Daoy (cell line): ENCODE measurements around the gene RBM48. TPM values are rescaled to one million over a fixed set of nuclear protein-coding genes. Genes with fewer than 3 reads are reported as not detected.
"Not testable (repeated sequence)": the region's sequence is repeated elsewhere in the genome, so short reads cannot be mapped to it uniquely, and the experiment has no call there.

Experiments
- DNase-seq: peaks from one replicate; pipeline ENCODE4 v3.0.0-alpha.2; 2015; ENCODE audit warnings: low read depth
- total RNA-seq: library from RNA; depleted of rRNA; stranded (reverse); fragments of >200 nt; shearing (Covaris generic); gene quantifications from 2 replicates; pipeline ENCODE4 v1.2.3, GENCODE V29; 2014; rRNA removed

Gene RBM48
- total RNA-seq = 5.4 and 7.5 TPM in 2 replicates

GRCh38 chr7:92528188-92528957 lies at the start of gene RBM48, which contains the start of gene PEX1:
Gene RBM48 (plus strand): TSS chr7:92528795. CDS start chr7:92528814, 19 bp downstream.
Gene PEX1 (minus strand): TSS chr7:92528520. CDS start chr7:92528435, 85 bp downstream.
- peak; percentile 99 for DNase-seq

- DNase-seq = not testable (repeated sequence)
Observed at GRCh38 chr7:92479146-92479545, 49.4 kb upstream of the RBM48 start.

DNA sequence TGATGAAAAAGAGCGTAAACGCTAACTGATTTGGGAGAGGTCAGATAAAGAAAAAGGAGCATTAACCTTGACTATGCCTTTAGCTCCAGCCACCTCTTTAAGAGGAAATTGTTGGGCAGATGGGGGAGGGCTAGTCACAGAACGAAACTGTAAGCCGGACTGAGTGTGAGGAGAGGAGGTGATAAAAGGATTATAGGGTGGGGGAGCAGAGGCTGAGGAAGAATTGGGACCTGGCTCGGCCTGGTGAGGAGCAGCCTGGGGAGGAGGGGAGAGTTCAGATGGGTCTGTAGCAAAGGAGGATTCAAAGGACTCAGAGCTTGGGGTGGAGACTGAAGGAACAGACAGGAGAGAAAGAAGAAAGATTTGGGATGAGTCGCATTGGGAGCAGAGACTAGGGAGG lies 45.0 kb upstream of the RBM48 start:
- not testable (repeated sequence) for DNase-seq

GRCh38 chr7:92484226-92484625 lies 44.4 kb upstream of the RBM48 start:
- not testable (repeated sequence) for DNase-seq

DNA sequence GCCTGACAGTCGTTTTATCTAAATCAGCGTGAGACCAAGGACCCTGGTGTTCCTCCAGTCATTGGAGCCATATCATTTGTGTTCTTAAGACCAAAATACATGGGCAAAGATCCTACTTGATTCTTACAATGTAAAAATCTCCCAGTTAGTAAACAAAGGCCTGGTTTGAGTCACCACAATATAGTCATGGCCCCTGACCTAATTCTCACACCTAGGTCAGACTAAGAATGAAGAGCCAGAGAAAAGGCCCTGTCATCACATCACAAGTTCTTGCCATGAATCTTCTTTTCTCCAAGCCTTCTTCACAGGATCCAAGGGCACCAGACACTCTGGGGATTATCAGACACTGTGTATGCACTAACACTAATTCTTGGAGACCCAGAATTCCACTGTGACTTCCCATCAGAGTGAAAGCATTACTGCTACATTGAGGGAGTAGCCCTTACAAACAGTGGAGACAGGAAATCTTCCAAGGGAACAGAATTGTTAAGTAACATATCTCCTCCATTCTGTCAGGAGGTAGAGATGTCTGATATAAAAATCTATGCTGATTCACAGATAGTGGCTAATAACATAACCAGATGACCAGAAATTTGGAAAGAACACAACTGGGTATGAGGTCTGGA lies 43.2 kb upstream of the RBM48 start:
- no peak for DNase-seq

- no peak for DNase-seq
Observed at GRCh38 chr7:92485974-92486373, 42.6 kb upstream of the RBM48 start.

DNA sequence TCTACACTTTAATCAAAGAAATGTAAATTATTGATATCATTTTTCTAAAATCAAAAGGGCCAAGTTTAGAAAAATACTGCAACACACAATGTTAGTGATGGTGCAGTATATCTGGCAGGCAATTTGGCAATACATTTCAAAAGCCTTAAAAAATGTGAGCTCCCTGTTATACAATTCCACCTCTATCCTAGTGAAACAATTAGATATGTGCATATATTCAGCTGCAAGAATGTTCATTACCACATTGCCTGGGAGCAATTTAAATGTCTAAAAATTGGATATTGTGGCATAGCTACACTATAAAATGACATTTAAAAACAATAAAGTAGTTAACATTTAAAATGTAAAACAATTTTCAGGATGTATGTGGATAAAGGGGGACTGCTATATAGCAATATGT lies 40.8 kb upstream of the RBM48 start:
- no peak for DNase-seq

DNA sequence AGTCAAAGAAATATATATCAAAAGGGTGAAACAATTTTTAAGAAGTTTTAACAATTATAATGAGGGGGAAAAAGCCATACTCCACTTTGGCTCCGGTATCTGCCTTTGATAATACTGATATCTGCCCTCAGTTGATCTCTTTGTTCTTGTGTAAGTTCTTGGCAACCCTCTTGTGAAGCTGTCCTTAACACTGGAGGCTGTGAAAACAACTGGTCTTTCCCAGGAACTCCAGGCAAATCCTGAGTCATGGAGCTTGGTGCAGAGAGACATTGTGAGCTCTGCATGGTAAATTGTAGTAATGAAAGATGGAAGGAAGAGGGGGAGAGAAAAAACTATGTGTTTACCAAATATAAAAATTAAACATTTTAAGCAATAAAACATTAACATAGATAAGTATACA lies 39.0 kb upstream of the RBM48 start:
- no peak for DNase-seq

GRCh38 chr7:92496876-92497275 lies 31.7 kb upstream of the RBM48 start:
- no peak for DNase-seq

- DNase-seq = no peak
Observed at GRCh38 chr7:92498557-92498956, 30.0 kb upstream of the RBM48 start.

GRCh38 chr7:92503767-92504166 lies 24.8 kb upstream of the RBM48 start:
- DNase-seq = no peak

GRCh38 chr7:92504563-92504962 lies 24.0 kb upstream of the RBM48 start:
- no peak for DNase-seq

GRCh38 chr7:92506363-92506762 lies 22.2 kb upstream of the RBM48 start:
- DNase-seq = no peak

- no peak for DNase-seq
Observed at GRCh38 chr7:92508946-92509345, 19.6 kb upstream of the RBM48 start.

GRCh38 chr7:92513167-92513902 lies 15.3 kb upstream of the RBM48 start:
- no peak for DNase-seq

DNA sequence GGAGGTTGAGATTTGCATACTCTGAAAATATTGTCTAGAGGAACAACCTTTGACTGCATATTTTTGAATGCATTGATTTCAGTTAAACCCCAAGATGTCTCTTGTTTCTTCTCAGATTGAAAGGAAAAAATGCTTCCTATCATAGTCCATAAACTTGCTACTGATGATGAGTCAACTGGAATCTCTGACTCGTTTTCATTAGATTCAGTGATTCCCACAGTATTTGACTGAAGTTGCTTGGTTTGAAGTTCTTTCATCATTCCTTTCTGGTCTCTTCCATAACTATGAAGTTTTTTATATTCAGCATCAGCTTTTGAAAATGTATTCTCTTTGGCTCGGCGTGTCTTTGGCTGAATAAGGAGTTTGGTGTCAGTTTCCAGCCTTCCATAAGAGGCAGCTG lies 11.0 kb upstream of the RBM48 start:
- DNase-seq = no peak

DNA sequence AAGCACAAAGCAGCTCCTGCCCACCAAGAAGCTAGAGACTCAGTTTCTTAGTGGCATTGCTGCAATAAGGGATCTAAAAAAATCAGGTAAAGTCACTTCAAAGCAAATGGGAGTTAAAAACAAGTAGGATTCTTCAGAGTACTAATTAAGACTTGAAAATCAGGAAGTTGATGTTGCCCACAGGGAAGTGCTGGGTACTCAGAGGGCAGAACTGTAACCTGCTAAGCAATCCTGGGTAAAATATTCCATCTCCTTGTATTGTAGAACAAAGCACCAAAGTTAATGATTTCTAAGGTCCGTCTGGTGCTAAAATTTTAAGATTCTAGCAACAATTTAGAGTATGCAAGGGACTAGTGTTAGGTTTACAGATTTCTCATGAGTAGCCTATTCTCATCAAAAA lies 8.6 kb upstream of the RBM48 start:
- no peak for DNase-seq

DNA sequence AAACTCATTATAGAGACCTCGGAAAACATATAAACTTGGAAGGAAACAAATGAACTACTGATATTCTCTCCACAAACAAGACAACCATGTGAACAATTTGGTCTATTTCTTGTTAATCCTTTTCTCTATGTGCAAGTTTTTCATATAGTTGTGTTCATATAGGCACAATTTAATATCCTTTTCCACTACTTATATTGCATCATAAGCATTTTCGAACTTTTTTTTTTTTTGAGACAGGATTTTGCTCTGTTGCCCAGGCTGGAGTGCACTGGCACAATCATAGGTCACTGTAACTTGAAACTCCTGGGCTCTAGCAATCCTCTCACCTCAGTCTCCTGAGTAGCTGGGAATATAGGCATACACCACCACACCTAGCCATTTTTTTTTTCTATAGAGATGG lies 5.5 kb upstream of the RBM48 start:
- no peak for DNase-seq

- DNase-seq = peak; percentile 57
Observed at GRCh38 chr7:92527300-92528187, 1.1 kb upstream of the RBM48 start.

GRCh38 chr7:92528958-92529264 lies 316 bp downstream of the RBM48 start:
- DNase-seq = no peak

DNA sequence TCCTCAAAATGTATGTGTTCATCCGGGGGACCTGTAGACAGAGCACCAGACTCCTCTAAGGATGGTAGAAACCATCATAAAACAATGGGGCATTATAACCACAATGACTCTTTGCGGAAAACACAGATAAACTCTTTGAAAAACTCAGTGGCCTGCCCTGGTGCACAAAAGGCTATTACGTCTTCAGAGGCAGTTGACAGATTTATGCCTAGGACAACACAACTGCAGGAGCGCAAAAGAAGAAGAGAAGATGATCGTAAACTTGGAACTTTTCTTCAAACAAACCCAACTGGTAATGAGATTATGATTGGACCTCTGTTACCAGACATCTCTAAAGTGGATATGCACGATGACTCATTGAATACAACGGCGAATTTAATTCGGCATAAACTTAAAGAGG lies 6.0 kb downstream of the RBM48 start:
- DNase-seq = no peak

- DNase-seq = not testable (repeated sequence)
Observed at GRCh38 chr7:92543542-92543941, 14.9 kb downstream of the RBM48 start.
